GM18867 (cell line): ENCODE data around the gene ADAM10.
A peak's percentile ranks its signal among the peaks of the same experiment; 100 is the strongest.

Experiments
- ATAC-seq: cut with Tn5 transposase; IDR thresholded peaks from one replicate; pipeline ENCODE4 v1.9.1; 2021; ENCODE audit warnings: mild to moderate bottlenecking, moderate library complexity; ENCODE audit not compliant: unreplicated experiment

Gene ADAM10

DNA sequence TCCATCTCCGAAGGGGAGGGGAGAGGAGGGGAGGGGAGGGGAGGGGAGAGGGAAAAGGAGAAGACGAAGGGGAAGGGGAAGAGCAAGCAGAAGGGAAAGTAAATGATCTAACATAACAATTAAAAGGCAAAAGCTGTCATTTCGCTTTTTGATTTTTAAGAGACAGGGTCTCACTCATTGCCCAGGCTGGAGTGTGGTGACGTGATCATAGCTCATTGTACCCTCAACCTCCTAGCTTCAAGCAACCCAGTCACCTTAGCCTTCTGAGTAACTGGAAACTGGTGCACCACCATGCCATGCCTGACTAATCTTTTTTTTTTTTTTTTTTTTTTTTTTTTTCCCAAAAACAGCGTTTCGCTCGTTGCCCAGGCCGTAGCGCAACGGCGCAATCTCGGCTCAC lies 22.6 kb downstream of the ADAM10 start:
- ATAC-seq, result no peak

DNA sequence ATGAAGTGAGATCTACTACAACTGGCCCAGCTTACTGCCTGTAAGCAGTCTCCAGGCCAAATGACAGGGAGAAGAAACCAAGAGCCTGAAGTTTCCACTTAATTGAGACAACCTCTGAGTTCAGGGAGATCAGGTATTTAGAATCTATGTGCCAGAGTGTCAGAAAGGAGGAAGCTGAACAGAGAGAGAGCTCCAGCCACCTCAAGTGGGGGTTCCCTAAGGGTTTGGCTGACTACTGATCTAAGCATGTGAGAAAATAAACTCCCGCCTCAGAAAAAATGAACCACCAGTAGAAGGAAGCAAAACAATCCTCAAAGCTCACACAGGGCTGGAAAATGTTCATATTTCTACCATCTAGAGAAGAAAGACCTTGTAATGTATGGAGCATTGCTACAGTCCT lies 25.0 kb downstream of the ADAM10 start:
- peak; percentile 61 for ATAC-seq

DNA sequence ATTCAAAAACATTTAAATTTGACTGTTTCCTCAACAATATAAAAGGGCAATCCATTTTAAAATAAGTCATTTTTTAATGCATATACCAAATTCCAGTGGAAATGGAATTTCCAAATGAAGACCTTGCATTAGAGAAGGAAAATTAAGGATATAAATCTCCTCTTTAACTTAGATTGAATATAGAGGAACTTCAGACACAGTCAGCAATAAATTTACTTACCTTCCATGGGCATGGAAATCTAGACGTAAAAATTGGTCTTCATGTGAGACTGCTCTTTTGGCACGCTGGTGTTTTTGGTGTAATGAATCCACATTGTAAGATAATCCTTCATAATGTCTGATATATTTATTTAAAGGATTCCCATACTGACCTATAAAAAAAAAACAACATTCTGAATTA lies 32.1 kb downstream of the ADAM10 start:
- ATAC-seq, result no peak

DNA sequence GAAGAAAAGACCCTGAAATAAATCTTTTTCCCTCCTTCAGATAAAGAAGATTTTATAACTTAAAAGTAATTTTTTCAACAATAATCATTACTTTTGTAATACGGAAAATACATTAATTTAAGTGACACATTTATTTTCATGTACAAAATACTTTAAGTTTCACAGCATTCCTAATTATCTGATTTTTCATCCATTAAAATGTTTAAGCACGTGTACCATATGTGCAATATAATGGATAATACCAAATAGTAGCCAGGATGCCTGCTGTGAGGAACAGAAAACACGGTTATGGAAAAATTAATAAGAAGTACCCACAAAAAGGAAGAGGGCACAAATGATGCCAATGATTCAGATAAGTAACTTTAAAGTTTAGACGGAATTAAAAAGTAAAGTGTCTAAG lies 33.5 kb downstream of the ADAM10 start:
- no peak for ATAC-seq

DNA sequence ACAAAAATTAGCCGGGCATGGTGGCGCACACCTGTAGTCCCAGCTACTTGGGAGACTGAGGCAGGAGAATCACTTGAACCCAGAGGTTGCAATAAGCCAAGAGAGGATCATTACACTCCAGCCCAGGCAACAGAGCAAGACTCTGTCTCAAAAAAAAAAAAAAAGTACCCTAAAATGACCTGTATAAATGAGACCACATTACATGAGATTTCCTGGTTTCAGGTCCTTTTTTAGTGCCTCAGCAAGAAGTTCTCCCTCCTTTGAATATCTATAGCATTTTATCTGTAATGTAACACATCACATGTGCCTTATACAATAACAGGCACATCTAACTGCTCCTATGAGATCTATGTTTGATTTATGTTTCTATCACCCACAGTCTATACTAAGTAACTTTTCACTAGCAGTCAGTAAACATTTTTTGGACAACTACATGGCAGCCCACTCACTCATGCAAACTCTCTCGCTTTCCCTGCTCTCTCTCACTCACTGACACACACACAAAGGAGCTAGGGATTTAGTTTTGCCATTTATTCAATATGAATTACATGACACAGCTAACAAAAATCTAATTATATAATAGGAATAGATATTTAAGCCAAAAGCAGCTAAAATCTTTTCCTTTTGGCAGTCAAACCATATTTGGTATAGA lies 34.1 kb downstream of the ADAM10 start:
- ATAC-seq, result no peak

DNA sequence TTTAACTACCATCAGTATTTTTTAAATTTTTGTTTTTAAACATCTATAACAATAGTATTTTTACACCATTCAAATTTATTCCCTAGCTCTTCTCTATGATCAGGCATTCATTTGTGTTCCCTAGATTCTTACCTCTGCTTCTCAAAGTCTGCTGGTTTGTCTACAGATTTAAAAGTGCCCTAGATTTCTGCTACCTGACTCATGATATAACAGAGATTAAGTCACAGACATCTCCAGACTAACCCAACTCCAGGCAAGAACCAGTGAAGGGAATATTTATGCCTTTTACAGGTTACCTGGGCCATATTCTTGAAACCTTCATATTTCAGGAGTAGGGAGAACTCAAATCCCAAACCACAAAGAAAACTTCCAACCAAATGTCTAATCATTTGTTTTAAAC lies 38.8 kb downstream of the ADAM10 start:
- ATAC-seq, result no peak

DNA sequence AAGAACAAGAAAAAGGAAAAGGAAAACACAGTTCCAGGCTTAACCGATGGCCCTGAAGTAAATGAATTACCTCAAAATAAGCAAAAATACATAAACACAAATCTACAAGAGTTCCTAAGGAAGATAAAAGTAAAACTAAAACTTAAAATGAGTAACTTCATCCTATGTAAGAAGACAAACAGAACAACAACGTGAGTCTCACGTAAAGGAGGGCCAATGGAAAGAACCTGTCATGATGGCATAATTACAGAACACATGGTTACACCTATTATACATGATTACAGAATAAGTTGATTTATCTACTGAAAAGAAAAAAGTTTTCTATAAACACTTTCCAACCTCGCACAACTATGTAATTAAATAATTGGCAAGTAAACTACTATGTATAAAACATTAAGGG lies 42.1 kb downstream of the ADAM10 start:
- ATAC-seq, result no peak

DNA sequence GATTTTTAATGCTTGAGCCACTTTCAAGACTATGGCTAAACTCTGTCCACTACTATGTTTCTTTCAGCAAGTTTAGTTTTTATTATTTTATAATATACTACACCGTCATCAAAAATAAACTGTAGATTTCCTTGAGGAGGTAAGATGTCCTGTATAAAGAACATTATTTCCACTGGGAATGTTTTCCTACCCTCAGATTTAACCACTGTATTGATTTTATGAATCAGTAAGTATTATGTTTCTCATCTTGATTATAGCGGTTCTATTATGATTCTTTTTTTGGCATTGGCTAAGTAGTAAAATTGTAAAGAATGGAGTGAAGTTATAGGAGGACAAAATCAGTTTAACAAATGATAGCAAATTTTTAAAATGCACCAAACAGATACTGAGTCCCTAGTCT lies 44.4 kb downstream of the ADAM10 start:
- no peak for ATAC-seq

DNA sequence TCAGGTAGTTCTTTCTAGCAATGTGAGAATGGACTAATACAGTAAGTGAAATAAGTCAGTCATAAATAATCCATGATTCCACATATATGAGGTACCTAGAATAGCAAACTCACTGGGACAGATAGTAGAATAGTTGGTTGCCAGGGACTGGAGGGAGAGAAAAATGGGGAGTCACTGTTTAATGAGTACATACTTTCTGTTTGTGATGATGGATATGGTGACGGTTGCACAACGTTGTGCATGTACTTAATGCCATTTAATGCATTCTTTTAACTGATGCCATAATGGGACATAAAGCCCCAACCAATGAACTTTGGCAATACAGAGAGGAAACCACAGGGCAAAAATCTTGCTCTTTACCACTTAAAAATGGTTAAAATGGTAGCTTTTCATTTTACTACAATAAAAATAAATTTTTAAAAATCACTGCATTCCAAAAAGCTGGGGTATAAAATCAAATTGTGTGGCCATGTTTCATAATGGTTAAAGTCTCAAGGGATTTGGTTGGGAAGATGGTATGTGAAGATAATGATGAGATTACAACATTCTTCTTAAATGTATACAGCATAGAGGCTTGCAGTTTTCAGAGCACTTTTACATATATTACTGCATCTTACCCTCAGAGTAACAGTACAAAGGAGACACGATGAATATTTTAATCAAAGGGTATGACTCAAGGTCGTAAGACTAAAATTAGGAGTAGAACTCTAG lies 45.2 kb downstream of the ADAM10 start:
- no peak for ATAC-seq

DNA sequence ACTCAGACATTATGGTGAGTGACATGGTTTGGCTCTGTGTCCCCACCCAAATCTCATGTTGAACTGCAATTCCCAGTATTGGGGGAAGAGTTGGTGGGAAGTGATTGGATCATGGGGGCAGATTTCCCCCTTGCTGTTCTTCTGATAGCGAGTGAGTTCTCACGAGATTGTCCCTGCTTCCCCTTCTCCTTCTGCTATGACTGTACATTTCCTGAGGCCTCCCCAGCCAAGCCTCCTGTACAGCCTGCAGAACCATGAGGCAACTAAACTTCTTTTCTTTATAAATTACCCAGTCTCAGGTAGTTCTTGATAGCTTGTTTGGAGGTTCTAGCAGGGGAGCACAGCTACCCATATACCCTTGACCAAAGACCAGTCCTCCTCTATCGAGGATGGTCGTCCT lies 45.9 kb downstream of the ADAM10 start:
- no peak for ATAC-seq

DNA sequence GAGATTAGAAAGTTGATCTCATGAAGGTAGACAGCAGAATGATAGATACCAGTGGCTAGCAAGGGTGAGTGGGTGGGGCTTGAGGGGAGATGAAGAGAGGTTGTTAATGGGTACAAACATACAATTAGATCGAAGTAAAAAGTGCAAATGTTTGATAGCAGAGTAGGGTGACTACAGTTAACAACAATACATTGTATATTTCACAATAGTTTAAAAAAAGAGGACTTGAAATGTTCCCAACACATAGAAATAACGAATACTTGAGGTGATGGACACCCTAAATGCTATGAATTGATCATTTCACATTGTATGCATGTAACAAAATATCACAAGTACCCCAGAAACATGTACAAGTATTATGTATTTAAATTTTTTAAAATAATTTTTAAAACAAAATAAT lies 47.3 kb downstream of the ADAM10 start:
- no peak for ATAC-seq

DNA sequence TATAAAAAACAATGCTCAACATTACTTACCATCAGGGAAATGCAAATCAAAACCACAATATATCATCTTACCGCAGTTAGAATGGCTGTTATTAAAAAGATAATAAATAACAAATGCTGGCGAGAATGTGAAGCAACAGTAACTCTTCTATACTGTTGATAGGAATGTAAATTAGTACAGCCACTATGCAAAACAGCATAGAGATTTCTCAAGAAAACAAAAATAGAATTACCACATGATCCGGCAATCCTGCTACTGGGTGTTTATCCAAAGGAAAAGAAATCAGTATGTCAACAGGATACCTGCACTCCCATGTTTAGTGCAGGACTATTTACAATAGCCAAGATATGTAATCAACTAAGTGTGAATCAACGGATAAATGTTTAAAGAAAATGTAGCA lies 48.1 kb downstream of the ADAM10 start:
- no peak for ATAC-seq

DNA sequence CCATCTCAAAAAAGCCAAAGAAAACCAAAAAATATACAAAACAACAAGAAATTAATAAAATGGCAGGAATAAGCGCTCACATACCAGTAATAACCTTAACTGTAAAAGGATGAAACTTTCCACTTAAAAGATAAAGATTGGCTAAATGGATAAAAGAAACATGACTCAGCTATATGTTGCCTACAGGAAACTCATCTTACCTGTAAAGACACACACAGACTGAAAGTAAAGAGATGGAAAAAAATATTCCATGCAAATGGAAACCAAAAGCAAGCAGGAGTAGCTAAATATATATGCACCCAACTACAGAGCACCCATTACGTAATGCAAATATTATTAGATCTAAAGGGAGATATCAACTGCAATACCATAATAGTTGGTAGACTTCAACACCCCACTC lies 49.7 kb downstream of the ADAM10 start:
- no peak for ATAC-seq

DNA sequence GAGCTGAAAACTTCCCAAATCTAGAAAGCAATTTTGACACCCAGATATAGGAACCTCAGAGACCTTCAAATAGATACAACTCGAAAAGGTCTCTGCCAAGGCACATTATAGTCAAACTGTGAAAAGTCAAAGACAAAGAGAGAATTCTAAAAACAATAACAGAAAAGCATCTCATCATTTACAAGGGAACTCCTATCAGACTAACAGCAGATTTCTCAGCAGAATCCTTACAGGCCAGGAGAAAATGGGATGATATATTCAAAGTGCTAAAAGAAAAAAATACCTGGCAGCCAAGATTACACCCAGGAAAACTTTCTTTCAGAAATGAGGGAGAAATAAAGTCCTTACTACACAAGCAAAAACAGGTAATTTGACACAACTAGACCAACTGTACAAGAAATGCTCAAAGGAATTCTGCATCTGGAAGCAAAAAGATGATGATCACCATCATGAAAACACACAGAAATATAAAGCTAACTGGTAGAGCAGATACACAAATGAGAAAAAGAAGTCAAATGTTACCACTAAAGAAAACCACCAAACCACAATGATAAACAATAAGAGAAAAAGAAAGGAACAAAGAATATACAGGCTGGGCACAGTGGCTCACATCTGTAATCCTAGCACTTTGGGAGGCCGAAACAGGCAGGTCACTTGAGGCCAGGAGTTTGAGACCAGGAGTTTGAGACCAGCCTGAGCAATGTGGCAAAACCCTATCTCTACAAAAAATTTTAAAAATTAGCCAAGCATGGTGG lies 50.4 kb downstream of the ADAM10 start:
- ATAC-seq, result no peak

DNA sequence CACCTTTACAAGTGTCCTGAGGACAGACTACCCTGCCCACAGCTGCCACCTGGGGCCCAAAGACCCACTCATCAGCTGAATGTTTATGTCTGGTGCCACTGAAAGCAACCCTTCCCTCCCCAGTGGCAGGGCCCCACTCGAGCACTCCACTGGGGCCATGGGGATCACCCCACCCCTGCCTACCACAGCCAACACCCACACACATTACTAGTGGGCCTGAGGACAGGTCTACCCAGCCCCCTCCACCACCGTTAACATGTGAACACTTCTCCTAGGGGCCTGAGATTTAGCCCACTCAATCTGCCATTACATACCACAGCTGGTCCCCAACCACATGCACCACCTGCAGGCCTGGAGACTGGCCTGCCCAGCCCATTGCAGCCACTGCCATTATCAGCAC lies 52.3 kb downstream of the ADAM10 start:
- no peak for ATAC-seq

DNA sequence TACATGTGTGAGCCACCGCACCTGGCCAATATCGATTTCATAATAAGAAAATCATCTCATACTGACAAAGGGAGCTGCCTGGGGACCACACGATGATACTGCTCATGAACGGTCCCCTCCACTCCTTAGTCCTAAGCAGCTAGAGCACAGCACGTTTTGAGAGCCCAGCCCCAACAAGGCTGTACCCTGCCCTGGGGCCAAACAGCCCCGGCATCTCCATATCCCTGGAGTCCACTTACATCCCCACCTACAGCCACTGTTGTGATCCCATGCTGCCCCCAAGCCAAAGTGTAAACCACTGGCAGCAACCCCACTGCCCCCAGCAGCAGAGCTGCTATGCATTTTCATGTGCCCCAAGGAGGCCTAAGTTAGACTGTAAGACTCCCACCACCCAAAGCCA lies 52.8 kb downstream of the ADAM10 start:
- no peak for ATAC-seq

DNA sequence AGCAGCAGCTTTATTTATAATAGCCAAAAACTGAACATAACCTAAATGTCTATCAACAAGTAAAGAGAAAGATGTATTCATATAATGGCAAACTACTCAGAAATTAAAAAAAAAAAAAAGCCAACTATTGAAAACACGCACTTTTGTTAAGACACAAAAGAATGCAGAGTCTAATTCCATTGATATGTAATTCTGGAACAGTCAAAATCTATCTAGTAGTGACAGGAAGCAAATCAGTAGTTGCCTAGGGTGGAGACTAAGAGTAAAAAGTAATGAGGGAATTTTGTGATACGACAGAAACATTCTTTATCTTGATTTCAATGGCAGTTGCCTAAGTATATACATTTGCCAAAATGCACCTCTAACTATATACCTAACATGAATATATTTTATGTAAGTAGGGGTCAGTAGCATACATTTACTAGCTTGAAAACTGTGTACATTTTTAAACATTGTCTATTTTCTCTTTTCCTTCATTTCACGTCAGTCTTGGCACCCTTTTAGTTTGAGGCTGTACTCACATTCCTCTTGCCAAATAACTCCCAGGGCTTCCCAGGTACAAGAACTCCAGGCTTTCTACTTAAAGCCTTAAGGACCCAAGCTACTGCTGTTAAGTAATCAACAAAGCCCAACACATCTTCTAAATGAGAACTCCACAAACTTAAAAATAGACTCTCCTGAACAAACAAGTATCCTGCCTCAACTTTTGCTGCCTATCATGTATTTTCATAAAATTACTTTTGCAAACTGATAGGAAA lies 54.7 kb downstream of the ADAM10 start:
- no peak for ATAC-seq

DNA sequence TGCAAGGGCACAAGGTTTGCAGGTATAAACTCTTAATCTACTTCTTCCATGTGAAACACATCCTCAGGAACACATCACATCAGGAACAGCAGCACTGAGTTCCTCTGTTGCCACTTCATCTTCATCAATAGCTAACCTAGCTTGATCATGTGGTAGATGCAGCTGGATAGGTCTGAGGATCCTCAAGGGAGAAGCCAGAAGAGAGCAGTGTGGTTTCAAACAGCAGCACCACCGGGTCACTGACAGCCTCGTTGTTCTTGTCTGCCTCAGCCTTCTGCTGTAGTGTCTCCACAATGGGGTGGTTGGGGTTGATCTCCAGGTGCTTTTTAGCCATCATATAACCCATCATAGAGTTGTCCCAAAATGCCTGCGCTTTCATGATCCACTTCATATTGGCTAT lies 58.8 kb downstream of the ADAM10 start:
- no peak for ATAC-seq

DNA sequence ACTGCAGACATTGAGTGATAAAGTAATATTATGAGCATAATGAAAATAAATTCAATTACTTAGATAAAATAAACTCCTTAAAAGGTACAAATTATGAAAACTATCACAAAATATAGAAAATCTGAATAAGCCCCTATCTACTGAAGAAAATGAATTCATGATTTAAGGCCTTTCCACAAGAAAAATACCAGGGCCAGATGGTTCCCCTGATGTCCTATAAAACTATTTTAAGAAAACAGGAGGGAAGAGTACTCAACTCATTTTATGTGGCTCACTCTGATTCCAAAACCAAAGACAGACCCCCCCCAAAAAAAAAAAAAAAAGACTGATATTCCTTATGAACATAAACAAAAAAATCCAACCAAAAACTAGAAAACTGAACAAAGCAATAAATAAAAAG lies 59.9 kb downstream of the ADAM10 start:
- no peak for ATAC-seq

DNA sequence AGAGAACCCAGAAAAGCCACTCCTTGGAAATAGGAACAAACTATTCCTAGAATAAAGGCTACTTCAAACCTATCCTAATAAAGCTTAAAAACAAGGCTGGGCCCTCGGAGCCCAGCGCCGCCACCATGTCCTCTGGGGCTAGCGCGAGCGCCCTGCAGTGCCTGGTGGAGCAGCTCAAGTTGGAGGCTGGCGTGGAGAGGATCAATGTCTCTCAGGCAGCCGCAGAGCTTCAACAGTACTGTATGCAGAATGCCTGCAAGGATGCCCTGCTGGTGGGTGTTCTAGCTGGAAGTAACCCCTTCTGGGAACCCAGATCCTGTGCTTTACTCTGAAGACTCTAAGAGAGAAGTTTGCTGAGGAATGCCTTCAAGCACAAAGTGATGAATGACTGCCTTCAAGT lies 63.2 kb downstream of the ADAM10 start:
- no peak for ATAC-seq

DNA sequence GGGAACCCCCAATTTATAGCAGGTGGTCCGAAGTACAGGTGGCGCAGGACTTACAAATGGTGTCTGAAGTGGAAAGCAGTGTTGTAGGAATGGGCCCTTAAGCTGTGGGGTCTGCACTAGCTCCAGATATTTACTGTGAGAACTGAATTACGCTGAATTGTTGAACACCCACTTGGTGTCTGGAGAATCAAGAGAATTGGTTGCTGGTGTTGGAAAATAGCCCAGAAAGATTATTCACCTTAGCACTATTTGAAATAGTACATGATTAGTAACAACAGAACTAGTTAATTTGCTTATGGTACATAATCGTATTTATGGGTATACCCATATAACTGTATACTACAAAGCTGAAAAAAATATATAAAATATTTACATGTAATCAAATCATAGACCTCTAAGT lies 64.8 kb downstream of the ADAM10 start:
- no peak for ATAC-seq
